HEK293 (cell line): ENCODE measurements around the gene PPM1N.

ENCODE experiments used
- CTCF ChIA-PET: fragments of 350-600 bp; formaldehyde crosslinking; extraction: SDS; loops from one replicate; lab custom pipeline; 2021; ENCODE audit warnings: antibody characterized with exemption; lab: Yijun Ruan, JAX
- POLR2A ChIA-PET: fragments of 300-600 bp; formaldehyde crosslinking; extraction: SDS; loops from one replicate; lab custom pipeline; 2020; ENCODE audit warnings: antibody characterized with exemption, inconsistent platforms; lab: Yijun Ruan, JAX
- H3K27ac ChIP-seq: fragments of 200-500 bp; sonication (Bioruptor generic); 2 replicates; pipeline ENCODE4 v1.5.1; 2014; ENCODE audit warnings: low read depth, low read length, control low read depth, inconsistent platforms; ENCODE audit errors: extremely low read depth
- H3K36me3 ChIP-seq, 2 experiments: fragments of 200-500 bp in 1 of 2; sonication (Bioruptor generic) in 1 of 2; 1 replicate in 1 of 2; 2 replicates in 1 of 2; pipeline ENCODE4 v1.5.1; 2014 to 2017; ENCODE audit warnings: inconsistent platforms in 2 of 2, low read length in 2 of 2; ENCODE audit not compliant: control insufficient read depth in 2 of 2, insufficient read depth in 1 of 2
- H3K4me1 ChIP-seq: fragments of 200-500 bp; sonication (Bioruptor generic); 2 replicates; pipeline ENCODE4 v1.5.1; 2014; ENCODE audit warnings: mild to moderate bottlenecking, low read length, inconsistent platforms; ENCODE audit not compliant: control insufficient read depth, insufficient read depth
- H3K4me3 ChIP-seq: 2 replicates; pipeline ENCODE4 v1.5.1; 2011; ENCODE audit warnings: low read depth, mild to moderate bottlenecking, control low read depth, low read length, moderate library complexity
- H3K9me3 ChIP-seq: fragments of 200-500 bp; sonication (Bioruptor generic); 2 replicates; pipeline ENCODE4 v1.5.1; 2014; ENCODE audit warnings: low read depth, low read length, inconsistent platforms; ENCODE audit not compliant: control insufficient read depth, insufficient read depth
- GFI1B ChIP-seq: fragments of 450-650 bp; formaldehyde crosslinking; IDR thresholded peaks from 2 replicates; pipeline ENCODE4 v1.5.1; 2016; ENCODE audit warnings: missing biosample characterization, missing genetic modification characterization
- HOXC10 ChIP-seq: sonication (generic); formaldehyde crosslinking; IDR thresholded peaks from 2 replicates; pipeline ENCODE4 v1.8.1; 2023; ENCODE audit warnings: mild to moderate bottlenecking, missing genetic modification reagents
- KLF1 ChIP-seq: fragments of 450-650 bp; formaldehyde crosslinking; IDR thresholded peaks from 2 replicates; pipeline ENCODE4 v1.5.1; 2016; ENCODE audit warnings: missing biosample characterization, missing genetic modification characterization
- MZF1 ChIP-seq: fragments of 450-650 bp; formaldehyde crosslinking; IDR thresholded peaks from 2 replicates; pipeline ENCODE4 v1.5.1; 2017; ENCODE audit warnings: missing biosample characterization, missing genetic modification characterization, borderline replicate concordance
- PBX3 ChIP-seq: sonication (generic); formaldehyde crosslinking; IDR thresholded peaks from 2 replicates; pipeline ENCODE4 v1.8.1; 2022; ENCODE audit warnings: mild to moderate bottlenecking, moderate library complexity, missing genetic modification reagents
- PRDM2 ChIP-seq: fragments of 450-650 bp; formaldehyde crosslinking; IDR thresholded peaks from 2 replicates; pipeline ENCODE4 v1.5.1; 2016; ENCODE audit warnings: missing biosample characterization, missing genetic modification characterization, borderline replicate concordance
- ZBTB17 ChIP-seq: fragments of 450-650 bp; formaldehyde crosslinking; IDR thresholded peaks from 2 replicates; pipeline ENCODE4 v1.5.1; 2016; ENCODE audit warnings: missing biosample characterization, missing genetic modification characterization
- ZFHX2 ChIP-seq: fragments of 450-650 bp; formaldehyde crosslinking; conservative IDR thresholded peaks from 2 replicates; pipeline ENCODE4 v1.5.1; 2016; ENCODE audit warnings: missing biosample characterization, missing genetic modification characterization
- ZNF335 ChIP-seq: fragments of 450-650 bp; formaldehyde crosslinking; conservative IDR thresholded peaks from 2 replicates; pipeline ENCODE4 v1.5.1; 2016; ENCODE audit warnings: missing biosample characterization, missing genetic modification characterization
- ZNF350 ChIP-seq: fragments of 450-650 bp; formaldehyde crosslinking; IDR thresholded peaks from 2 replicates; pipeline ENCODE4 v1.5.0; 2017; ENCODE audit warnings: missing biosample characterization, mild to moderate bottlenecking, missing genetic modification characterization
- ZNF394 ChIP-seq: fragments of 450-650 bp; formaldehyde crosslinking; IDR thresholded peaks from 2 replicates; pipeline ENCODE4 v1.5.1; 2016; ENCODE audit warnings: missing biosample characterization, missing genetic modification characterization, mild to moderate bottlenecking, moderate library complexity, borderline replicate concordance
- ZNF398 ChIP-seq: fragments of 450-650 bp; formaldehyde crosslinking; IDR thresholded peaks from 2 replicates; pipeline ENCODE4 v1.5.1; 2017; ENCODE audit warnings: missing biosample characterization, missing genetic modification characterization
- ZNF514 ChIP-seq: fragments of 450-650 bp; formaldehyde crosslinking; IDR thresholded peaks from 2 replicates; pipeline ENCODE4 v1.5.1; 2016; ENCODE audit warnings: missing biosample characterization, missing genetic modification characterization

The PPM1N gene

GRCh38 chr19:45515807-45516401, 17.7 kb downstream of the PPM1N start (continued):
- TF ChIP-seq ZNF350 (no peak), PRDM2 (tag by site-specific recombination) (no peak), ZFHX2 (tag by site-specific recombination) (0 out of 2 replicates have a peak, but pooled peaks have one; percentile 14), ZNF335 (tag by site-specific recombination) (peak; percentile 38; the same call in 1 of the 2 replicates), HOXC10 (no peak), GFI1B (tag by site-specific recombination) (no peak), MZF1 (tag by site-specific recombination) (no peak), KLF1 (tag by site-specific recombination) (peak; percentile 57), PBX3 (CRISPR knock-in tag) (no peak), ZNF394 (no peak), ZNF514 (tag by site-specific recombination) (no peak)

GRCh38 chr19:45517238-45517637, 19.0 kb downstream of the PPM1N start:
- Histone ChIP-seq H3K27ac (no peak overlapping the region), H3K4me3 (no peak overlapping the region), H3K4me1 (no peaks in the 10 kb centered on the region), H3K36me3 (peaks cover 0 to 20% of the 10 kb centered on the region in 2 experiments; a peak in 2 of 3 replicates), H3K9me3 (no peaks in the 10 kb centered on the region)
- ChIA-PET POLR2A (interaction anchor here (0.6 kb wide), 1 partner anchor 460 kb away, joined by 4 read pairs; no protein-coding TSS in a partner anchor), CTCF (interaction anchor here (1.1 to 1.4 kb wide), 2 partner anchors 21 to 41 kb away, joined by 3 read pairs; no protein-coding TSS in a partner anchor)
- no peak for TF ChIP-seq ZNF398 (tag by site-specific recombination)
- peak; percentile 12; the same call in 1 of the 2 replicates for TF ChIP-seq ZBTB17 (tag by site-specific recombination)
